SU-DHL-6 (cell line): ENCODE measurements around the gene LRCH1.

Source experiments
- H2AFZ ChIP-seq: fragments of 200-600 bp; sonication (generic); 2 replicates; pipeline ENCODE4 v1.6.1; 2014; ENCODE audit warnings: low read depth, mild to moderate bottlenecking, moderate library complexity, mixed read lengths, antibody characterized with exemption, low read length; ENCODE audit not compliant: severe bottlenecking
- H3F3A ChIP-seq: fragments of 200-600 bp; shearing (Covaris generic); 2 replicates; pipeline ENCODE4 v1.6.0; 2016; ENCODE audit warnings: antibody characterized with exemption, mild to moderate bottlenecking; ENCODE audit not compliant: insufficient read depth
- H3K27ac ChIP-seq: fragments of 200-600 bp; sonication (generic); 2 replicates; pipeline ENCODE4 v1.5.1; 2016; ENCODE audit warnings: low read depth, mild to moderate bottlenecking, low read length, moderate library complexity, mixed read lengths
- H3K27me3 ChIP-seq: fragments of 200-600 bp; sonication (generic), shearing (Covaris generic); 2 replicates; pipeline ENCODE4 v1.6.0; 2014; ENCODE audit warnings: mild to moderate bottlenecking, low read length
- H3K36me3 ChIP-seq: fragments of 200-600 bp; sonication (generic); 2 replicates; pipeline ENCODE4 v1.6.1; 2014; ENCODE audit warnings: mild to moderate bottlenecking, low read length, mixed read lengths
- H3K4me2 ChIP-seq: fragments of 300-600, 200-600 bp; shearing (Covaris generic), sonication (generic); 2 replicates; pipeline ENCODE4 v1.6.0; 2014; ENCODE audit warnings: low read length, low read depth, mild to moderate bottlenecking; ENCODE audit not compliant: poor library complexity, severe bottlenecking
- H3K4me3 ChIP-seq: fragments of 200-600 bp; sonication (generic); 2 replicates; pipeline ENCODE4 v1.5.1; 2014; ENCODE audit warnings: antibody characterized with exemption, low read length, mild to moderate bottlenecking, mixed read lengths; ENCODE audit not compliant: insufficient read depth, poor library complexity, severe bottlenecking
- H3K79me2 ChIP-seq: fragments of 200-600 bp; sonication (generic); 2 replicates; pipeline ENCODE4 v1.6.1; 2014; ENCODE audit warnings: mild to moderate bottlenecking, low read length, moderate library complexity; ENCODE audit not compliant: insufficient read depth
- H3K9ac ChIP-seq: fragments of 200-600 bp; sonication (generic); 2 replicates; pipeline ENCODE4 v1.7.0; 2014; ENCODE audit warnings: mild to moderate bottlenecking, low read length
- H3K9me2 ChIP-seq: fragments of 200-600 bp; sonication (generic); replicated peaks from 2 replicates; pipeline ENCODE4 v1.6.1; 2014; ENCODE audit warnings: low read length; ENCODE audit not compliant: insufficient read depth
- H3K9me3 ChIP-seq: fragments of 200-600 bp; sonication (generic); 2 replicates; pipeline ENCODE4 v1.6.1; 2014; ENCODE audit warnings: low read length, mixed read lengths; ENCODE audit not compliant: insufficient read depth
- H4K20me1 ChIP-seq: fragments of 200-600 bp; sonication (generic); 2 replicates; pipeline ENCODE4 v1.6.1; 2014; ENCODE audit warnings: low read depth, mild to moderate bottlenecking, antibody characterized with exemption, low read length, moderate library complexity, mixed read lengths
- EZH2phosphoT487 ChIP-seq: fragments of 200-600 bp; sonication (generic), shearing (Covaris generic); conservative IDR thresholded peaks from 2 replicates; pipeline ENCODE4 v1.6.1; 2018; ENCODE audit warnings: mild to moderate bottlenecking, antibody characterized with exemption, low read length, moderate library complexity, mixed read lengths
- TF ChIP-seq, protein P1 (sequence below): fragments of 200-600 bp; sonication (generic); IDR thresholded peaks from one replicate; pipeline ENCODE4 v1.5.1; 2017; ENCODE audit warnings: antibody characterized with exemption, mild to moderate bottlenecking, low read length, moderate library complexity; ENCODE audit not compliant: insufficient read depth, poor library complexity, severe bottlenecking

Gene LRCH1

DNA sequence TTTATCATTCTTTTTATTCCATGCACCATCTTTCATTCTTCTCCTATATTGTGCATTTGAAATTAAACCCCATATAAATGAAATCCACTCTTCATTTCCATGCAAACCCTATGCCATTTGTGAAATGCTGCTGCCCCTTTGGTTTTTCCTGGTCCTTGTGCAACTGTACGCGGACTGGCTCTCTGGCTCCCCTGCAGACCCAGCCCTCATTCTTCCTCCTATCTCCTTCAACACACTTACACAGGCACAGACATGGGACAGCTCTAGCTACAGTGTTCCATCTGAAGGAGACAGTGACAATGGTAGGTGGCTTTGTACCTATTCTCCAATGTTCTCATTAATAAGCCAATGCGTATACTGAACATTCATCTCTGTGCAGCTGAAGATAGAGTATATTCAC lies 162.4 kb downstream of the LRCH1 start:
- Histone ChIP-seq H3K36me3 (peaks cover 5% of the 10 kb centered on the region; the same call in 1 of the 2 replicates), H3K27ac (no peak overlapping the region), H2AFZ (no peak overlapping the region), H4K20me1 (no peaks in the 10 kb centered on the region), H3K9me2 (no peaks in the 10 kb centered on the region), H3K4me3 (no peak overlapping the region), H3K27me3 (no peaks in the 10 kb centered on the region), H3K4me2 (no peak overlapping the region), H3K9me3 (no peaks in the 10 kb centered on the region), H3K9ac (no peak overlapping the region), H3F3A (no peaks in the 10 kb centered on the region; the same call in 1 of the 2 replicates), H3K79me2 (no peaks in the 10 kb centered on the region)
- TF ChIP-seq, protein P1, sequence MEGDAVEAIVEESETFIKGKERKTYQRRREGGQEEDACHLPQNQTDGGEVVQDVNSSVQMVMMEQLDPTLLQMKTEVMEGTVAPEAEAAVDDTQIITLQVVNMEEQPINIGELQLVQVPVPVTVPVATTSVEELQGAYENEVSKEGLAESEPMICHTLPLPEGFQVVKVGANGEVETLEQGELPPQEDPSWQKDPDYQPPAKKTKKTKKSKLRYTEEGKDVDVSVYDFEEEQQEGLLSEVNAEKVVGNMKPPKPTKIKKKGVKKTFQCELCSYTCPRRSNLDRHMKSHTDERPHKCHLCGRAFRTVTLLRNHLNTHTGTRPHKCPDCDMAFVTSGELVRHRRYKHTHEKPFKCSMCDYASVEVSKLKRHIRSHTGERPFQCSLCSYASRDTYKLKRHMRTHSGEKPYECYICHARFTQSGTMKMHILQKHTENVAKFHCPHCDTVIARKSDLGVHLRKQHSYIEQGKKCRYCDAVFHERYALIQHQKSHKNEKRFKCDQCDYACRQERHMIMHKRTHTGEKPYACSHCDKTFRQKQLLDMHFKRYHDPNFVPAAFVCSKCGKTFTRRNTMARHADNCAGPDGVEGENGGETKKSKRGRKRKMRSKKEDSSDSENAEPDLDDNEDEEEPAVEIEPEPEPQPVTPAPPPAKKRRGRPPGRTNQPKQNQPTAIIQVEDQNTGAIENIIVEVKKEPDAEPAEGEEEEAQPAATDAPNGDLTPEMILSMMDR: no peak
- no peak for TF ChIP-seq EZH2phosphoT487

DNA sequence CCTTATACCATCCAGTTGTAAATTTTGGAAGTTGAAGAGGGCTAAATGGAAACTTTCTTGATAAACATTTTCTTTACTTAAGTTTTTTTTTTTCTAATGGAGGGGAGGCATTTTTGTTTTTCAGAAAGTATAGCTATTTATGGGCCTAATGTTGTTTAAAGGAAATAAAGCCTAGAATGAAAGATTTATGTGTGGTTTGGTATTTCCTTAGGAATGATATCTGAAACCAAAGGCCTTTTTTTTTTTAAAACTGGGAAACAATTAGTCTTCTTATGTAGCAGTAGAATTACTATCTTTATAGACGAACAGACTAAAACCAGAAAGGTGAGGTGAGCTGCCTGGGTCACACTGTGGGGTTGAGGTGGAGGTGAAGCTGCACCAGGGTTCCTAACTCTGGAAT lies 163.9 kb downstream of the LRCH1 start:
- no peaks in the 10 kb centered on the region for H3K27me3 ChIP-seq
- H3K9ac ChIP-seq: no peak overlapping the region
- H3K4me3 ChIP-seq: no peak overlapping the region
- no peak overlapping the region for H3K27ac ChIP-seq
- H3K9me2 ChIP-seq: no peaks in the 10 kb centered on the region
- no peaks in the 10 kb centered on the region for H3K79me2 ChIP-seq
- no peaks in the 10 kb centered on the region for H4K20me1 ChIP-seq
- no peaks in the 10 kb centered on the region for H3K9me3 ChIP-seq
- H3F3A ChIP-seq: no peaks in the 10 kb centered on the region; the same call in 1 of the 2 replicates
- TF ChIP-seq EZH2phosphoT487: no peak
- TF ChIP-seq, protein P1: no peak
- no peak overlapping the region for H2AFZ ChIP-seq
- H3K36me3 ChIP-seq: peaks cover 5% of the 10 kb centered on the region; the same call in 1 of the 2 replicates
- H3K4me2 ChIP-seq: no peak overlapping the region

DNA sequence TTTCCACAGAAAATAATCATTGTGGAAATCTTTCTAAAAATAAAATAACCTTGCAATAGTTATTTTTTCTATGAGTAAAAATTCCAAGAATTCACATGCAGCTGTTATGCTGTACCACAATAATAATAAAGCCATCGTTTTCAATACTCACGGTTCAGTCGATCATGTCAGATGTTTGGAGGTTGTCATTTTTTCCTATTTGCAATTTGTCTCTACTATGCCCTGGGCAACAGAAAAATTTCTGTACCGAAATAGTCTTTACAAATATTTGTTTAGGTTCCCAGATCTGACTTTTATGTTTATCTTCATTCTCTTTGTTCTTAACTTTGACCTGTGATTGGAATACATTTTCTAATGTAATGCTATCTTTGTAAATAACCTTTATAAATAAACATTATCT lies 164.3 kb downstream of the LRCH1 start:
- H3K27ac ChIP-seq: no peak overlapping the region
- no peak overlapping the region for H3K4me3 ChIP-seq
- H4K20me1 ChIP-seq: no peaks in the 10 kb centered on the region
- H3K9me2 ChIP-seq: no peaks in the 10 kb centered on the region
- peaks cover 5% of the 10 kb centered on the region; the same call in 1 of the 2 replicates for H3K36me3 ChIP-seq
- no peaks in the 10 kb centered on the region for H3K27me3 ChIP-seq
- no peaks in the 10 kb centered on the region; the same call in 1 of the 2 replicates for H3F3A ChIP-seq
- no peak overlapping the region for H3K9ac ChIP-seq
- TF ChIP-seq, protein P1: no peak
- no peak for TF ChIP-seq EZH2phosphoT487
- no peak overlapping the region for H2AFZ ChIP-seq
- H3K79me2 ChIP-seq: no peaks in the 10 kb centered on the region
- H3K4me2 ChIP-seq: no peak overlapping the region
- H3K9me3 ChIP-seq: no peaks in the 10 kb centered on the region
